Measurements from ENCODE around the gene ATG9B.
A peak's percentile ranks its signal among the peaks of the same experiment; 100 is the strongest.
"Not testable (repeated sequence)": the region's sequence is repeated elsewhere in the genome, so short reads cannot be mapped to it uniquely, and the experiment has no call there.

Gene ATG9B

GRCh38 chr7:151046603-151047573, 22.6 kb upstream of the ATG9B start:
- H3K36me3 ChIP-seq (ENCODE audit: control insufficient read depth in 4 of 4, insufficient read depth in 4 of 4, low read length in 3 of 4): peaks cover 0 to 6% (median 5%) of the 10 kb centered on the region in 4 experiments
- POLR2A ChIA-PET: interaction anchor here (0.6 to 1.4 kb wide), 3 partner anchors 15 to 42 kb away, joined by 3 to 5 read pairs (median 4); no protein-coding TSS in a partner anchor
- H3K4me1 ChIP-seq (ENCODE audit: control extremely low read depth in 1 of 4, control insufficient read depth in 4 of 4, insufficient read depth in 4 of 4, low read length in 3 of 4): peaks cover 0 to 27% (median 25%) of the 10 kb centered on the region in 4 experiments
- peak overlapping the region in 1 of 7 experiments; percentile 42 for H3K4me3 ChIP-seq (ENCODE audit: control insufficient read depth in 1 of 7, extremely low read depth in 1 of 7, insufficient read depth in 4 of 7, low read depth in 2 of 7, low read length in 6 of 7)
- CTCF ChIA-PET: interaction anchor here (0.8 to 1.9 kb wide), 4 partner anchors 10 to 61 kb away, joined by 3 to 6 read pairs (median 4); no protein-coding TSS in a partner anchor
- no peak overlapping the region for H3K27ac ChIP-seq (ENCODE audit: insufficient read depth in 1 of 2, low read depth in 1 of 2, low read length in 2 of 2, poor library complexity in 1 of 2, severe bottlenecking in 2 of 2)
- DNase-seq: peak in 2 of 3 donors; percentile 78 to 81
- H3K9me3 ChIP-seq (ENCODE audit: control extremely low read depth in 1 of 5, control insufficient read depth in 4 of 5, insufficient read depth in 2 of 5, low read depth in 1 of 5, low read length in 4 of 5): no peaks in the 10 kb centered on the region
- H3K27me3 ChIP-seq (replicated peaks in 2 of 5; ENCODE audit: control insufficient read depth in 4 of 5, insufficient read depth in 5 of 5, low read length in 4 of 5): peaks cover 0 to 13% (median 0%) of the 10 kb centered on the region in 5 experiments
- 29% methylated on average over 3 of the region's 14 CpGs for WGBS (ENCODE audit: insufficient coverage)

DNA sequence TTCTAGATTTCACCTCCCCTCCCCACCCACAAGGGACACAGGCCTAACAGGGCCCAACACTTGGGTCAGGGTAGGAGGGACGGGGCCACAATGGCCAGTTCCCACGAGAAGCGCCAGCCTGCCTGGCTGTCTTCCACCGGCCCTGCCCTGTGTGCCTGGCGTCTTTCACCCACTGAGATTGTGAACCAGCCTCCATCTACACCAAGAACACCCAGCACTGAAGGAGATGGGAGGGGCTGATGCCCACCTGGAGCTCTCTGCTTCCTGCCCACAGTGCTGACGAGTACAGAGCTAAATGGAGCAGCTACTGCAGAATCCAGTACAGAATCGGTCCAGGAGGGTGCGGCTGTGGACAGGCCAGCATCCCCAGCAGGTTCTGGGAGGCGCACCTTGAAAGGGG, 21.7 kb upstream of the ATG9B start:
- 90% methylated on average over 7 of the region's 9 CpGs for WGBS (ENCODE audit: insufficient coverage)
- Histone ChIP-seq H3K4me1 (ENCODE audit: control extremely low read depth in 1 of 4, control insufficient read depth in 4 of 4, insufficient read depth in 4 of 4, low read length in 3 of 4) (peaks cover 0 to 19% (median 18%) of the 10 kb centered on the region in 4 experiments), H3K36me3 (ENCODE audit: control insufficient read depth in 4 of 4, insufficient read depth in 4 of 4, low read length in 3 of 4) (peaks cover 0 to 7% (median 5%) of the 10 kb centered on the region in 4 experiments), H3K9me3 (ENCODE audit: control extremely low read depth in 1 of 5, control insufficient read depth in 4 of 5, insufficient read depth in 2 of 5, low read depth in 1 of 5, low read length in 4 of 5) (no peaks in the 10 kb centered on the region), H3K27ac (ENCODE audit: insufficient read depth in 1 of 2, low read depth in 1 of 2, low read length in 2 of 2, poor library complexity in 1 of 2, severe bottlenecking in 2 of 2) (no peak overlapping the region), H3K27me3 (replicated peaks in 2 of 5; ENCODE audit: control insufficient read depth in 4 of 5, insufficient read depth in 5 of 5, low read length in 4 of 5) (peaks cover 0 to 10% (median 0%) of the 10 kb centered on the region in 5 experiments), H3K4me3 (ENCODE audit: control insufficient read depth in 1 of 7, extremely low read depth in 1 of 7, insufficient read depth in 4 of 7, low read depth in 2 of 7, low read length in 6 of 7) (no peak overlapping the region)
- CTCF ChIA-PET: interaction anchor here (0.8 to 1.5 kb wide), 4 partner anchors 9 to 62 kb away, joined by 3 to 4 read pairs (median 3); no protein-coding TSS in a partner anchor
- no peak for DNase-seq
- POLR2A ChIA-PET: interaction anchor here (0.7 kb wide), 1 partner anchor 14 kb away, joined by 3 read pairs; no protein-coding TSS in a partner anchor

- no peak for DNase-seq
- Histone ChIP-seq H3K27me3 (replicated peaks in 2 of 5; ENCODE audit: control insufficient read depth in 4 of 5, insufficient read depth in 5 of 5, low read length in 4 of 5) (peaks cover 0 to 3% (median 0%) of the 10 kb centered on the region in 5 experiments), H3K4me1 (ENCODE audit: control extremely low read depth in 1 of 4, control insufficient read depth in 4 of 4, insufficient read depth in 4 of 4, low read length in 3 of 4) (peaks cover 0 to 23% (median 18%) of the 10 kb centered on the region in 4 experiments), H3K27ac (ENCODE audit: insufficient read depth in 1 of 2, low read depth in 1 of 2, low read length in 2 of 2, poor library complexity in 1 of 2, severe bottlenecking in 2 of 2) (no peak overlapping the region), H3K36me3 (ENCODE audit: control insufficient read depth in 4 of 4, insufficient read depth in 4 of 4, low read length in 3 of 4) (peaks cover 0 to 7% (median 5%) of the 10 kb centered on the region in 4 experiments), H3K4me3 (ENCODE audit: control insufficient read depth in 1 of 7, extremely low read depth in 1 of 7, insufficient read depth in 4 of 7, low read depth in 2 of 7, low read length in 6 of 7) (no peak overlapping the region), H3K9me3 (ENCODE audit: control extremely low read depth in 1 of 5, control insufficient read depth in 4 of 5, insufficient read depth in 2 of 5, low read depth in 1 of 5, low read length in 4 of 5) (no peaks in the 10 kb centered on the region)
- WGBS (ENCODE audit: insufficient coverage): 98% methylated on average over 9 of the region's 11 CpGs
- ChIA-PET POLR2A (no interaction called here), CTCF (interaction anchor here (1.4 to 1.9 kb wide), 3 partner anchors 10 to 27 kb away, joined by 3 to 5 read pairs (median 4); no protein-coding TSS in a partner anchor)
These were observed 21.0 kb upstream of the ATG9B start for GRCh38 chr7:151045262-151045661.

- peaks cover 0 to 7% (median 5%) of the 10 kb centered on the region in 4 experiments for H3K36me3 ChIP-seq (ENCODE audit: control insufficient read depth in 4 of 4, insufficient read depth in 4 of 4, low read length in 3 of 4)
- WGBS (ENCODE audit: insufficient coverage): 95% methylated on average over 19 of the region's 20 CpGs
These were observed 19.7 kb upstream of the ATG9B start for GRCh38 chr7:151043959-151044358.

GRCh38 chr7:151043449-151043848, 19.2 kb upstream of the ATG9B start:
- H3K36me3 ChIP-seq (ENCODE audit: control insufficient read depth in 4 of 4, insufficient read depth in 4 of 4, low read length in 3 of 4); DNase-seq; H3K27me3 ChIP-seq (replicated peaks in 2 of 5; ENCODE audit: control insufficient read depth in 4 of 5, insufficient read depth in 5 of 5, low read length in 4 of 5); POLR2A ChIA-PET; H3K9me3 ChIP-seq (ENCODE audit: control extremely low read depth in 1 of 5, control insufficient read depth in 4 of 5, insufficient read depth in 2 of 5, low read depth in 1 of 5, low read length in 4 of 5); H3K27ac ChIP-seq (ENCODE audit: insufficient read depth in 1 of 2, low read depth in 1 of 2, low read length in 2 of 2, poor library complexity in 1 of 2, severe bottlenecking in 2 of 2); H3K4me3 ChIP-seq (ENCODE audit: control insufficient read depth in 1 of 7, extremely low read depth in 1 of 7, insufficient read depth in 4 of 7, low read depth in 2 of 7, low read length in 6 of 7): not testable (repeated sequence)
- CTCF ChIA-PET: interaction anchor here (1.9 kb wide), 1 partner anchor 12 kb away, joined by 5 read pairs; no protein-coding TSS in a partner anchor
- H3K4me1 ChIP-seq (ENCODE audit: control extremely low read depth in 1 of 4, control insufficient read depth in 4 of 4, insufficient read depth in 4 of 4, low read length in 3 of 4): peaks cover 0 to 37% (median 33%) of the 10 kb centered on the region in 4 experiments
- 100% methylated on average over 6 of the region's 10 CpGs for WGBS (ENCODE audit: insufficient coverage)

More at GRCh38 chr7:151043959-151044358, 19.7 kb upstream of the ATG9B start:
- Histone ChIP-seq H3K27me3 (replicated peaks in 2 of 5; ENCODE audit: control insufficient read depth in 4 of 5, insufficient read depth in 5 of 5, low read length in 4 of 5) (no peaks in the 10 kb centered on the region), H3K4me1 (ENCODE audit: control extremely low read depth in 1 of 4, control insufficient read depth in 4 of 4, insufficient read depth in 4 of 4, low read length in 3 of 4) (peaks cover 0 to 32% (median 28%) of the 10 kb centered on the region in 4 experiments), H3K27ac (ENCODE audit: insufficient read depth in 1 of 2, low read depth in 1 of 2, low read length in 2 of 2, poor library complexity in 1 of 2, severe bottlenecking in 2 of 2) (no peak overlapping the region), H3K4me3 (ENCODE audit: control insufficient read depth in 1 of 7, extremely low read depth in 1 of 7, insufficient read depth in 4 of 7, low read depth in 2 of 7, low read length in 6 of 7) (no peak overlapping the region), H3K9me3 (ENCODE audit: control extremely low read depth in 1 of 5, control insufficient read depth in 4 of 5, insufficient read depth in 2 of 5, low read depth in 1 of 5, low read length in 4 of 5) (no peaks in the 10 kb centered on the region)
- ChIA-PET POLR2A (interaction anchor here (0.6 kb wide), 1 partner anchor 65 kb away, joined by 4 read pairs; no protein-coding TSS in a partner anchor), CTCF (interaction anchor here (1.9 kb wide), 1 partner anchor 11 kb away, joined by 5 read pairs; no protein-coding TSS in a partner anchor)
- no peak for DNase-seq

DNA sequence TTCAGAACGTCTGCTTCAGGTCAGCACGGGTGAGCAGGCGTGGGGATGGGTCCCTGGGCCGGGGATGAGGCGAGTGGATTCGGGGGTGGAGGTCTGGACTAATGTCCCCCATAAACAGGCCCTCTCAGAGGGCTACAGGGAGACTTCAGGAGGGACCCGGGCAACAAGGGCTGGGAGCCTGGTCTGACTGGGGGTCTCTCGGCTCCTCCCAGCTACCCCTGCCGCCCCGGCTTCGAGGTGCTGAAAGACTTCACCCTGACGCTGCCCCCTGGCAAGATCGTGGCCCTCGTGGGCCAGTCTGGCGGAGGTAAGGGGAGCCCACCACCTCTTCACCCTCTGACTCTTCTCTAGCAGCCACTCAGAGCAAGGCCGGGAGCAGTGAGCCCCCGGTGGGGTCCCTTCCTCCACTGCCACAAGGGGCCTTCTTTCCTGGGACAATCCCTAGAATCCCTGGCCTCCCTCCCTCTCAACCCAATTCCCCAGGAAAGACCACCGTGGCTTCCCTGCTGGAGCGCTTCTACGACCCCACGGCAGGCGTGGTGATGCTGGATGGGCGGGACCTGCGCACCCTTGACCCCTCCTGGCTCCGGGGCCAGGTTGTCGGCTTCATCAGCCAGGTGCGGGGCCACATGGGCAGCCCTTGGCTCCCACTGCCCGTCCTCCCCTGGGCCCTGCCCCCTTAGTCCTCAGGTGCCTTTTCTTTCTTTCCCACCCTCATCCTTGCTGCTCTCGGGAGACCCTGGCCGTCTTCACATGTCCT, 16.5 kb upstream of the ATG9B start:
- no peak overlapping the region for H3K4me3 ChIP-seq (ENCODE audit: control insufficient read depth in 1 of 7, extremely low read depth in 1 of 7, insufficient read depth in 4 of 7, low read depth in 2 of 7, low read length in 6 of 7)
- H3K9me3 ChIP-seq (ENCODE audit: control extremely low read depth in 1 of 5, control insufficient read depth in 4 of 5, insufficient read depth in 2 of 5, low read depth in 1 of 5, low read length in 4 of 5): no peaks in the 10 kb centered on the region
- ChIA-PET CTCF (interaction anchor here (1.0 to 1.3 kb wide), 2 partner anchors 9 to 10 kb away, joined by 3 to 5 read pairs; no protein-coding TSS in a partner anchor), POLR2A (no interaction called here)
- no peak for DNase-seq
- no peaks in the 10 kb centered on the region for H3K27me3 ChIP-seq (replicated peaks in 2 of 5; ENCODE audit: control insufficient read depth in 4 of 5, insufficient read depth in 5 of 5, low read length in 4 of 5)
- 98% methylated on average over 27 of the region's 30 CpGs for WGBS (ENCODE audit: insufficient coverage)
- peaks cover 2 to 23% (median 17%) of the 10 kb centered on the region in 4 experiments for H3K36me3 ChIP-seq (ENCODE audit: control insufficient read depth in 4 of 4, insufficient read depth in 4 of 4, low read length in 3 of 4)
- no peak overlapping the region for H3K27ac ChIP-seq (ENCODE audit: insufficient read depth in 1 of 2, low read depth in 1 of 2, low read length in 2 of 2, poor library complexity in 1 of 2, severe bottlenecking in 2 of 2)
- peaks cover 0 to 29% (median 26%) of the 10 kb centered on the region in 4 experiments for H3K4me1 ChIP-seq (ENCODE audit: control extremely low read depth in 1 of 4, control insufficient read depth in 4 of 4, insufficient read depth in 4 of 4, low read length in 3 of 4)
